ENCODE measurements around the gene ZNF77. TPM values are rescaled to one million over a fixed set of nuclear protein-coding genes. Genes with fewer than 3 reads are reported as not detected.

The ZNF77 gene
- total and polyA plus RNA-seq, 10 of the 15 experiments (the other 5 are each of a cell fraction or from before 2014, with no cell fraction given), result 1.9 to 4.7 (median 3.0) TPM

DNA sequence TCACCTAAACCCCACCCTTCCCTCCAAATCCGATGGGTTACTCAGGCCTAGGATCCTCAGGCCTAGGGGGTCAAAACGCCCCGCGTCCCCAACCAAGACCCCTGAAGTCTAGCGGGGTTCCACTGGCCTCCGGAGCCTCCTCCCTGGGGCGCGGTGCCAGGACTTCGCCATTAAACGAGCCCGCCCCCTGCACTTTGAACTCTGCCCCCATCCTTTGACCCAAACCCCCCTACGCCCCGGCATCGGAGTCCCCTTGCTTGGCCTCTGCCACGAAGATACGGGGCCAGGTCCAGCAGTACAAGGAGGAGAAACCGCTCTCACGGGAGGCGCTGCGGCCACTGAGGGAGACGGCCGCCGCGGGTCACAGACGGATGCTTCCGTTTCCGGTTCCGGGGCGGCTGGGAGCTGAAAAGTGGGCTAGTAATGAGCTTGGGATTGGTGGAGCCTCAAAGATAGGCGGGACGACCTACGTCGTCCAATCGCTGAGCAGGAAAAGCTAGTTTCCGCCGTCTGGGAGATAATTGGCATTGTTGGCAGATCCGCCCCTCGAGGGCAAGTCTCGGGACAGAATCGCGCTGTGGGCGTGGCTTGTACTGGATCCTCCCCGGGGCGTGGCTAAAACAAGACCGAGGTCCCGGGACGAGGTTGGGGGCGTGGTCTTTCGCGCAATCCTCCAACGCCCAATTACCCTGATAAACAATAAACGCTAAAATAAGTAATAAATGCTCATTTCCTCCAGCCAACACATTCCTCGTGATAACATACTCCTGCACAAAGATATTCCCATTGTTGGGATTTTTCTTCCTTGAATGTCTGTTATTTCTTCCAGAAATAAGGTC, 5.7 kb upstream of the ZNF77 start (continued):
- no peak for TF ChIP-seq FOXM1 (IDR thresholded peaks at IDR 0.05; ENCODE audit: low read depth, low read length)
- no peak for TF ChIP-seq RCOR1 (conservative IDR thresholded peaks at IDR 0.05; ENCODE audit: low read depth, low read length)
- TF ChIP-seq RFX5 (IDR thresholded peaks at IDR 0.05; ENCODE audit: low read depth, low read length), result no peak
- TF ChIP-seq HDGF (IDR thresholded peaks at IDR 0.05), result peak; percentile 86
- TF ChIP-seq KLF5 (IDR thresholded peaks at IDR 0.05; ENCODE audit: partially characterized antibody), result peak; percentile 78
- TF ChIP-seq MXI1 (IDR thresholded peaks at IDR 0.05; ENCODE audit: low read depth, low read length), result peak; percentile 80
- TF ChIP-seq NBN (IDR thresholded peaks at IDR 0.05), result peak; percentile 71; the same call in 1 of the 2 replicates
- TF ChIP-seq ZNF207 (IDR thresholded peaks at IDR 0.05; ENCODE audit: borderline replicate concordance), result no peak; the same call in 1 of the 2 replicates
- TF ChIP-seq, protein P1, sequence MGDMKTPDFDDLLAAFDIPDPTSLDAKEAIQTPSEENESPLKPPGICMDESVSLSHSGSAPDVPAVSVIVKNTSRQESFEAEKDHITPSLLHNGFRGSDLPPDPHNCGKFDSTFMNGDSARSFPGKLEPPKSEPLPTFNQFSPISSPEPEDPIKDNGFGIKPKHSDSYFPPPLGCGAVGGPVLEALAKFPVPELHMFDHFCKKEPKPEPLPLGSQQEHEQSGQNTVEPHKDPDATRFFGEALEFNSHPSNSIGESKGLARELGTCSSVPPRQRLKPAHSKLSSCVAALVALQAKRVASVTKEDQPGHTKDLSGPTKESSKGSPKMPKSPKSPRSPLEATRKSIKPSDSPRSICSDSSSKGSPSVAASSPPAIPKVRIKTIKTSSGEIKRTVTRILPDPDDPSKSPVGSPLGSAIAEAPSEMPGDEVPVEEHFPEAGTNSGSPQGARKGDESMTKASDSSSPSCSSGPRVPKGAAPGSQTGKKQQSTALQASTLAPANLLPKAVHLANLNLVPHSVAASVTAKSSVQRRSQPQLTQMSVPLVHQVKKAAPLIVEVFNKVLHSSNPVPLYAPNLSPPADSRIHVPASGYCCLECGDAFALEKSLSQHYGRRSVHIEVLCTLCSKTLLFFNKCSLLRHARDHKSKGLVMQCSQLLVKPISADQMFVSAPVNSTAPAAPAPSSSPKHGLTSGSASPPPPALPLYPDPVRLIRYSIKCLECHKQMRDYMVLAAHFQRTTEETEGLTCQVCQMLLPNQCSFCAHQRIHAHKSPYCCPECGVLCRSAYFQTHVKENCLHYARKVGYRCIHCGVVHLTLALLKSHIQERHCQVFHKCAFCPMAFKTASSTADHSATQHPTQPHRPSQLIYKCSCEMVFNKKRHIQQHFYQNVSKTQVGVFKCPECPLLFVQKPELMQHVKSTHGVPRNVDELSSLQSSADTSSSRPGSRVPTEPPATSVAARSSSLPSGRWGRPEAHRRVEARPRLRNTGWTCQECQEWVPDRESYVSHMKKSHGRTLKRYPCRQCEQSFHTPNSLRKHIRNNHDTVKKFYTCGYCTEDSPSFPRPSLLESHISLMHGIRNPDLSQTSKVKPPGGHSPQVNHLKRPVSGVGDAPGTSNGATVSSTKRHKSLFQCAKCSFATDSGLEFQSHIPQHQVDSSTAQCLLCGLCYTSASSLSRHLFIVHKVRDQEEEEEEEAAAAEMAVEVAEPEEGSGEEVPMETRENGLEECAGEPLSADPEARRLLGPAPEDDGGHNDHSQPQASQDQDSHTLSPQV (IDR thresholded peaks at IDR 0.05), result no peak
- peak; percentile 9 for TF ChIP-seq SIX5 (IDR thresholded peaks at IDR 0.05; ENCODE audit: low read depth, low read length, severe bottlenecking)
- TF ChIP-seq SMAD5 (IDR thresholded peaks at IDR 0.05; ENCODE audit: low read depth), result peak; percentile 79; the same call in 1 of the 2 replicates
- 0 out of 4 replicates have a peak, but pooled peaks of 1 of the 2 experiments have one; percentile 7 for TF ChIP-seq IKZF2 (IDR thresholded peaks at IDR 0.05)
- no peak for TF ChIP-seq DPF2 (IDR thresholded peaks at IDR 0.05)
- TF ChIP-seq SMC3 (IDR thresholded peaks at IDR 0.05; ENCODE audit: borderline replicate concordance, low read length), result no peak
- TF ChIP-seq CHD4 (IDR thresholded peaks at IDR 0.05), result no peak
- TF ChIP-seq, protein P2, sequence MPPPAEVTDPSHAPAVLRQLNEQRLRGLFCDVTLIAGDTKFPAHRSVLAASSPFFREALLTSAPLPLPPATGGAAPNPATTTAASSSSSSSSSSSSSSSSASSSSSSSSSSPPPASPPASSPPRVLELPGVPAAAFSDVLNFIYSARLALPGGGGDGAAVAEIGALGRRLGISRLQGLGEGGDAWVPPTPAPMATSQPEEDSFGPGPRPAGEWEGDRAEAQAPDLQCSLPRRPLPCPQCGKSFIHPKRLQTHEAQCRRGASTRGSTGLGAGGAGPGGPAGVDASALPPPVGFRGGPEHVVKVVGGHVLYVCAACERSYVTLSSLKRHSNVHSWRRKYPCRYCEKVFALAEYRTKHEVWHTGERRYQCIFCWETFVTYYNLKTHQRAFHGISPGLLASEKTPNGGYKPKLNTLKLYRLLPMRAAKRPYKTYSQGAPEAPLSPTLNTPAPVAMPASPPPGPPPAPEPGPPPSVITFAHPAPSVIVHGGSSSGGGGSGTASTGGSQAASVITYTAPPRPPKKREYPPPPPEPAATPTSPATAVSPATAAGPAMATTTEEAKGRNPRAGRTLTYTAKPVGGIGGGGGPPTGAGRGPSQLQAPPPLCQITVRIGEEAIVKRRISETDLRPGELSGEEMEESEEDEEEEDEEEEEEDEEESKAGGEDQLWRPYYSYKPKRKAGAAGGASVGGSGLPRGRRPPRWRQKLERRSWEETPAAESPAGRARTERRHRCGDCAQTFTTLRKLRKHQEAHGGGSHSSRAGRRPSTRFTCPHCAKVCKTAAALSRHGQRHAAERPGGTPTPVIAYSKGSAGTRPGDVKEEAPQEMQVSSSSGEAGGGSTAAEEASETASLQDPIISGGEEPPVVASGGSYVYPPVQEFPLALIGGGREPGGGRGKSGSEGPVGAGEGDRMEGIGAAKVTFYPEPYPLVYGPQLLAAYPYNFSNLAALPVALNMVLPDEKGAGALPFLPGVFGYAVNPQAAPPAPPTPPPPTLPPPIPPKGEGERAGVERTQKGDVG (CRISPR knock-in tag; IDR thresholded peaks at IDR 0.05), result no peak
- no peak for TF ChIP-seq EZH2 (IDR thresholded peaks at IDR 0.05; ENCODE audit: borderline replicate concordance, control insufficient read depth, low read depth, low read length)
- TF ChIP-seq KAT2A (conservative IDR thresholded peaks at IDR 0.05; ENCODE audit: control insufficient read depth, low read depth, low read length), result no peak
- peak; percentile 75 for TF ChIP-seq SMAD1 (IDR thresholded peaks at IDR 0.05; ENCODE audit: low read depth, partially characterized antibody)
- TF ChIP-seq, protein P3, sequence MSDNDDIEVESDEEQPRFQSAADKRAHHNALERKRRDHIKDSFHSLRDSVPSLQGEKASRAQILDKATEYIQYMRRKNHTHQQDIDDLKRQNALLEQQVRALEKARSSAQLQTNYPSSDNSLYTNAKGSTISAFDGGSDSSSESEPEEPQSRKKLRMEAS (IDR thresholded peaks at IDR 0.05; ENCODE audit: low read depth, low read length), result 0 out of 2 replicates have a peak, but pooled peaks have one; percentile 20
- peak; percentile 78 for TF ChIP-seq SREBF1 (IDR thresholded peaks at IDR 0.05; ENCODE audit: low read length)
- peak; percentile 85 for TF ChIP-seq YY1 (IDR thresholded peaks at IDR 0.05; ENCODE audit: low read depth, low read length)
- TF ChIP-seq FOS (IDR thresholded peaks at IDR 0.05; ENCODE audit: borderline replicate concordance, extremely low read depth, insufficient read length), result no peak
- no peak for TF ChIP-seq MYC (IDR thresholded peaks at IDR 0.05; ENCODE audit: insufficient read depth, insufficient read length, insufficient replicate concordance, low read length, severe bottlenecking)

Measured in GM12878 (cell line).